K562 (cell line): Measurements from ENCODE around the gene METTL8.

Experiments
- CTCF ChIP-seq, 3 experiments: IDR thresholded peaks in 2 of 3; conservative IDR thresholded peaks in 1 of 3; 2 replicates each; pipeline ENCODE4 v1.5.1; 2011 to 2012; ENCODE audit warnings: low read length in 3 of 3, mild to moderate bottlenecking in 3 of 3, control low read depth in 2 of 3, improper control_type of control experiment in 1 of 3, inconsistent platforms in 1 of 3, low read depth in 1 of 3, mixed read lengths in 1 of 3, moderate library complexity in 1 of 3; ENCODE audit not compliant: insufficient read depth in 2 of 3
- ELK1 ChIP-seq: sonication (generic); formaldehyde crosslinking; IDR thresholded peaks from 2 replicates; pipeline ENCODE4 v1.8.1; 2022; ENCODE audit warnings: missing genetic modification reagents
- ESRRA ChIP-seq: fragments of 450-650 bp; IDR thresholded peaks from 2 replicates; pipeline ENCODE4 v1.6.1; 2014; ENCODE audit warnings: low read depth, mild to moderate bottlenecking, moderate library complexity, borderline replicate concordance
- JUND ChIP-seq, 2 experiments: IDR thresholded peaks; 2 replicates in 1 of 2; 3 replicates in 1 of 2; pipeline ENCODE4 v1.6.1; 2011; ENCODE audit warnings: borderline replicate concordance in 2 of 2, low read depth in 2 of 2, low read length in 2 of 2, improper control_type of control experiment in 1 of 2, missing biosample characterization in 1 of 2, missing genetic modification characterization in 1 of 2, missing genetic modification reagents in 1 of 2
- NUFIP1 ChIP-seq: fragments of 450-650 bp; IDR thresholded peaks from 2 replicates; pipeline ENCODE4 v1.6.1; 2018; ENCODE audit not compliant: partially characterized antibody
- SIN3A ChIP-seq, 2 experiments: fragments of 150-350 bp in 1 of 2; IDR thresholded peaks; 2 replicates each; pipeline ENCODE4 v1.6.1; 2011 to 2016; ENCODE audit warnings: borderline replicate concordance in 2 of 2, low read depth in 2 of 2, low read length in 2 of 2, mild to moderate bottlenecking in 2 of 2, moderate library complexity in 2 of 2; ENCODE audit not compliant: control insufficient read depth in 1 of 2
- SMAD1 ChIP-seq: fragments of 150-350 bp; IDR thresholded peaks from 2 replicates; pipeline ENCODE4 v1.6.1; 2014; ENCODE audit warnings: low read length, low read depth; ENCODE audit not compliant: partially characterized antibody
- TEAD2 ChIP-seq: fragments of 450-650 bp; IDR thresholded peaks from 2 replicates; pipeline ENCODE4 v1.6.1; 2016; ENCODE audit warnings: missing genetic modification characterization, control low read depth, missing compliant biosample characterization
- ZNF274 ChIP-seq: IDR thresholded peaks from 2 replicates; pipeline ENCODE4 v1.6.1; 2011; ENCODE audit warnings: low read depth, mild to moderate bottlenecking, low read length, moderate library complexity, borderline replicate concordance

GRCh38 chr2:171406044-171406443 is 27.7 kb downstream of the METTL8 start:
- no peak for TF ChIP-seq ESRRA
- no peak for TF ChIP-seq CTCF (IDR thresholded peaks at IDR 0.05 in 2 of 3, conservative IDR thresholded peaks at IDR 0.05 in 1 of 3; ENCODE audit: insufficient read depth in 2 of 3, low read depth in 1 of 3, low read length in 3 of 3)
- no peak for TF ChIP-seq ELK1 (CRISPR knock-in tag)
- TF ChIP-seq TEAD2: no peak
- TF ChIP-seq JUND (IDR thresholded peaks at IDR 0.05; ENCODE audit: borderline replicate concordance, low read depth, low read length): no peak
- TF ChIP-seq JUND (tag; IDR thresholded peaks at IDR 0.05; ENCODE audit: borderline replicate concordance, low read depth, low read length): no peak
- TF ChIP-seq SMAD1: no peak
- no peak for TF ChIP-seq SIN3A (IDR thresholded peaks at IDR 0.05; ENCODE audit: borderline replicate concordance in 2 of 2, control insufficient read depth in 1 of 2, low read depth in 2 of 2, low read length in 2 of 2)
- no peak for TF ChIP-seq NUFIP1
- no peak for TF ChIP-seq ZNF274
